Measurements from ENCODE around the gene POMGNT2.

DNA sequence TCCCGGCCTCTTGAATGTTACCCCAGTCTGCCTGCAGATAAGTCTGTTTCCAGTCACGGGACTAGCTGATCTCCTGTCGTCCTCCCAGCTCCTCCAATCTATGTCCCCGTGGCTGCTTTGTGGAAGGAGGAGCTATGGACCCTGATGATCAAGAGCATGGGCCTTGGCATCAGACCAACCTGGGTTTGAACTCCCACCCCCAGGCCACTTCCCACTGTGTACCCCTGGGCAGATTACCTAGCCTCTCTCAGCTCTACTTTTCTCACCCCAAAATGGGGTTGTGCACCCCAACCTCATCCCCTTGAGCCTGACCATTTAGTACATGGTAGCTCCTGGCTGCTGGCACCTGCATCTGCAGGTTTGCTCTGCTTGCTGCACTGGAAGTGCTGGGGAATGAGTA, 71.0 kb downstream of the POMGNT2 start:
- TF ChIP-seq, protein P1, sequence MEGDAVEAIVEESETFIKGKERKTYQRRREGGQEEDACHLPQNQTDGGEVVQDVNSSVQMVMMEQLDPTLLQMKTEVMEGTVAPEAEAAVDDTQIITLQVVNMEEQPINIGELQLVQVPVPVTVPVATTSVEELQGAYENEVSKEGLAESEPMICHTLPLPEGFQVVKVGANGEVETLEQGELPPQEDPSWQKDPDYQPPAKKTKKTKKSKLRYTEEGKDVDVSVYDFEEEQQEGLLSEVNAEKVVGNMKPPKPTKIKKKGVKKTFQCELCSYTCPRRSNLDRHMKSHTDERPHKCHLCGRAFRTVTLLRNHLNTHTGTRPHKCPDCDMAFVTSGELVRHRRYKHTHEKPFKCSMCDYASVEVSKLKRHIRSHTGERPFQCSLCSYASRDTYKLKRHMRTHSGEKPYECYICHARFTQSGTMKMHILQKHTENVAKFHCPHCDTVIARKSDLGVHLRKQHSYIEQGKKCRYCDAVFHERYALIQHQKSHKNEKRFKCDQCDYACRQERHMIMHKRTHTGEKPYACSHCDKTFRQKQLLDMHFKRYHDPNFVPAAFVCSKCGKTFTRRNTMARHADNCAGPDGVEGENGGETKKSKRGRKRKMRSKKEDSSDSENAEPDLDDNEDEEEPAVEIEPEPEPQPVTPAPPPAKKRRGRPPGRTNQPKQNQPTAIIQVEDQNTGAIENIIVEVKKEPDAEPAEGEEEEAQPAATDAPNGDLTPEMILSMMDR (IDR thresholded peaks at IDR 0.05) = no peak
- TF ChIP-seq POLR2A (IDR thresholded peaks at IDR 0.05) (no peak), EP300 (IDR thresholded peaks at IDR 0.05) (no peak)

Measured in ovary (tissue), 3 donors.